Smooth muscle cell (in vitro differentiated cells): ENCODE measurements around the gene ELK3. TPM values are rescaled to one million over a fixed set of nuclear protein-coding genes. Genes with fewer than 3 reads are reported as not detected.

Experiments used
- DNase-seq: peaks from one replicate; lab custom pipeline; 2025; ENCODE audit not compliant: unreplicated experiment; lab: John Stamatoyannopoulos, UW
- H2AFZ ChIP-seq: fragments of 200-600 bp; sonication (generic); 2 replicates; pipeline ENCODE4 v1.6.0; 2016; ENCODE audit warnings: antibody characterized with exemption, low read depth, mild to moderate bottlenecking
- H3F3A ChIP-seq: fragments of 200-600 bp; sonication (generic); 2 replicates; pipeline ENCODE4 v1.6.0; 2017; ENCODE audit warnings: antibody characterized with exemption, low read depth
- H3K27ac ChIP-seq: fragments of 200-600 bp; sonication (generic); 2 replicates; pipeline ENCODE4 v1.5.1; 2016; ENCODE audit warnings: low read depth, mild to moderate bottlenecking
- H3K27me3 ChIP-seq: fragments of 200-600 bp; sonication (generic); 2 replicates; pipeline ENCODE4 v1.6.1; 2016; ENCODE audit warnings: low read depth, mild to moderate bottlenecking
- H3K36me3 ChIP-seq: fragments of 200-600 bp; sonication (generic); 2 replicates; pipeline ENCODE4 v1.5.1; 2016; ENCODE audit warnings: low read depth
- H3K4me1 ChIP-seq: fragments of 200-600 bp; sonication (generic); 2 replicates; pipeline ENCODE4 v1.5.1; 2016; ENCODE audit warnings: low read depth
- H3K4me2 ChIP-seq: fragments of 200-600 bp; sonication (generic); 2 replicates; pipeline ENCODE4 v1.6.0; 2016; ENCODE audit warnings: mild to moderate bottlenecking
- H3K4me3 ChIP-seq: fragments of 200-600 bp; sonication (generic); 2 replicates; pipeline ENCODE4 v1.5.1; 2016; ENCODE audit warnings: mild to moderate bottlenecking
- H3K79me2 ChIP-seq: fragments of 200-600 bp; sonication (generic); 2 replicates; pipeline ENCODE4 v1.6.0; 2016; ENCODE audit warnings: low read depth, mild to moderate bottlenecking
- H3K9ac ChIP-seq: fragments of 200-600 bp; sonication (generic); 2 replicates; pipeline ENCODE4 v1.6.0; 2016; ENCODE audit warnings: low read depth
- H3K9me3 ChIP-seq: fragments of 200-600 bp; sonication (generic); replicated peaks from 2 replicates; pipeline ENCODE4 v1.5.1; 2016; ENCODE audit warnings: low read depth
- H4K20me1 ChIP-seq: fragments of 200-600 bp; sonication (generic); 2 replicates; pipeline ENCODE4 v1.6.0; 2016; ENCODE audit warnings: low read depth
- WGBS: methylation state at CpG from one replicate; pipeline ENCODE4 v1.1.7; 2016; ENCODE audit warnings: low lambda C conversion rate; 5-methylcytosine and 5-hydroxymethylcytosine counted together
- polyA plus RNA-seq: library from polyadenylated mRNA; unstranded; fragments of >200 nt; fragmentation: Nextera tagmentation; extraction: Ambion mirVana; gene quantifications from 2 replicates; pipeline ENCODE4 v1.2.1, GENCODE V29; 2016
- total RNA-seq: library from RNA; depleted of rRNA; stranded (reverse); fragments of >200 nt; gene quantifications from 2 replicates; pipeline ENCODE4 v1.2.3, GENCODE V29; 2014
- TF ChIP-seq, protein P1 (sequence below): fragments of 200-600 bp; sonication (generic); IDR thresholded peaks from 2 replicates; pipeline ENCODE4 v1.5.1; 2017; ENCODE audit warnings: borderline replicate concordance, mild to moderate bottlenecking, antibody characterized with exemption; ENCODE audit not compliant: insufficient read depth, poor library complexity, severe bottlenecking

ELK3 gene
- total and polyA plus RNA-seq, 2 experiments from 2014 or later: 43.1 to 44.3 TPM

- 96% methylated on average over 3 of the region's 3 CpGs for WGBS
- no peak overlapping the region for H2AFZ ChIP-seq
- TF ChIP-seq, protein P1, sequence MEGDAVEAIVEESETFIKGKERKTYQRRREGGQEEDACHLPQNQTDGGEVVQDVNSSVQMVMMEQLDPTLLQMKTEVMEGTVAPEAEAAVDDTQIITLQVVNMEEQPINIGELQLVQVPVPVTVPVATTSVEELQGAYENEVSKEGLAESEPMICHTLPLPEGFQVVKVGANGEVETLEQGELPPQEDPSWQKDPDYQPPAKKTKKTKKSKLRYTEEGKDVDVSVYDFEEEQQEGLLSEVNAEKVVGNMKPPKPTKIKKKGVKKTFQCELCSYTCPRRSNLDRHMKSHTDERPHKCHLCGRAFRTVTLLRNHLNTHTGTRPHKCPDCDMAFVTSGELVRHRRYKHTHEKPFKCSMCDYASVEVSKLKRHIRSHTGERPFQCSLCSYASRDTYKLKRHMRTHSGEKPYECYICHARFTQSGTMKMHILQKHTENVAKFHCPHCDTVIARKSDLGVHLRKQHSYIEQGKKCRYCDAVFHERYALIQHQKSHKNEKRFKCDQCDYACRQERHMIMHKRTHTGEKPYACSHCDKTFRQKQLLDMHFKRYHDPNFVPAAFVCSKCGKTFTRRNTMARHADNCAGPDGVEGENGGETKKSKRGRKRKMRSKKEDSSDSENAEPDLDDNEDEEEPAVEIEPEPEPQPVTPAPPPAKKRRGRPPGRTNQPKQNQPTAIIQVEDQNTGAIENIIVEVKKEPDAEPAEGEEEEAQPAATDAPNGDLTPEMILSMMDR: no peak
These were observed 38.0 kb upstream of the ELK3 start for GRCh38 chr12:96156211-96156610.

DNA sequence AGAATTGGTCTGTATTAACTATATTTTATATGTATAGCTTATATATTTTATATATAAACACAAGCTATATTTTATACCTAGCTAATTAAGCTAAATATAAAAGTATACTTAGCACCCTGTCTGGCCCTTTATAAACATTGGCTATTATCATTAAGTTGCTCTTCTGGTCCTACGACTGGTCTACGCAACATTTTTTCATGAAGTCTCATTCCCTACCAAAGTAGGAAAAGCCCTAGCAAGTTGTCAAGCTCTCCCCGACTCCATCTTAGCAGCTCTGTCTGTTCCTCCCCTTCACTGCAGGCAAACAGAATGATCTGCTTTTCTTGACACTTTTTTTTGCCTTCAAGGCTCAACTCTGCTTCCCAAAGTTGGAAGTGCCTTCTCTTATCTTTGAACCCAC, 36.7 kb upstream of the ELK3 start:
- no peaks in the 10 kb centered on the region for H3K79me2 ChIP-seq
- no peak overlapping the region for H3K4me2 ChIP-seq
- no peaks in the 10 kb centered on the region for H3K27me3 ChIP-seq
- H3K4me1 ChIP-seq: no peaks in the 10 kb centered on the region
- WGBS: 73% methylated on average over 3 of the region's 3 CpGs
- H4K20me1 ChIP-seq: no peaks in the 10 kb centered on the region
- no peaks in the 10 kb centered on the region for H3K9me3 ChIP-seq
- no peaks in the 10 kb centered on the region for H3F3A ChIP-seq
- no peak overlapping the region for H3K9ac ChIP-seq
- DNase-seq: no peak
- TF ChIP-seq, protein P1: no peak
- no peaks in the 10 kb centered on the region for H3K36me3 ChIP-seq
- H3K4me3 ChIP-seq: no peak overlapping the region
- H3K27ac ChIP-seq: no peak overlapping the region
- no peak overlapping the region for H2AFZ ChIP-seq

More at GRCh38 chr12:96156211-96156610, 38.0 kb upstream of the ELK3 start:
- Histone ChIP-seq H3K4me2 (no peak overlapping the region), H3K4me1 (no peaks in the 10 kb centered on the region), H3K9me3 (no peaks in the 10 kb centered on the region), H4K20me1 (no peaks in the 10 kb centered on the region), H3F3A (no peaks in the 10 kb centered on the region), H3K27me3 (no peaks in the 10 kb centered on the region), H3K27ac (no peak overlapping the region), H3K36me3 (no peaks in the 10 kb centered on the region), H3K4me3 (no peak overlapping the region), H3K9ac (no peak overlapping the region), H3K79me2 (no peaks in the 10 kb centered on the region)
- no peak for DNase-seq

- WGBS: 88% methylated on average over 14 of the region's 14 CpGs
- H3K9ac ChIP-seq: no peak overlapping the region
- TF ChIP-seq, protein P1: no peak
These were observed 29.0 kb upstream of the ELK3 start for GRCh38 chr12:96164951-96165811.

More at GRCh38 chr12:96164951-96165811, 29.0 kb upstream of the ELK3 start:
- Histone ChIP-seq H3K4me2 (no peak overlapping the region), H3K27ac (no peak overlapping the region), H2AFZ (no peak overlapping the region), H3K9me3 (no peaks in the 10 kb centered on the region), H4K20me1 (no peaks in the 10 kb centered on the region), H3K27me3 (no peaks in the 10 kb centered on the region), H3K36me3 (no peaks in the 10 kb centered on the region), H3K4me1 (no peaks in the 10 kb centered on the region), H3K4me3 (no peak overlapping the region), H3F3A (no peaks in the 10 kb centered on the region), H3K79me2 (no peaks in the 10 kb centered on the region)
- no peak for DNase-seq
